ENCODE results near the gene CEMIP2.

DNA sequence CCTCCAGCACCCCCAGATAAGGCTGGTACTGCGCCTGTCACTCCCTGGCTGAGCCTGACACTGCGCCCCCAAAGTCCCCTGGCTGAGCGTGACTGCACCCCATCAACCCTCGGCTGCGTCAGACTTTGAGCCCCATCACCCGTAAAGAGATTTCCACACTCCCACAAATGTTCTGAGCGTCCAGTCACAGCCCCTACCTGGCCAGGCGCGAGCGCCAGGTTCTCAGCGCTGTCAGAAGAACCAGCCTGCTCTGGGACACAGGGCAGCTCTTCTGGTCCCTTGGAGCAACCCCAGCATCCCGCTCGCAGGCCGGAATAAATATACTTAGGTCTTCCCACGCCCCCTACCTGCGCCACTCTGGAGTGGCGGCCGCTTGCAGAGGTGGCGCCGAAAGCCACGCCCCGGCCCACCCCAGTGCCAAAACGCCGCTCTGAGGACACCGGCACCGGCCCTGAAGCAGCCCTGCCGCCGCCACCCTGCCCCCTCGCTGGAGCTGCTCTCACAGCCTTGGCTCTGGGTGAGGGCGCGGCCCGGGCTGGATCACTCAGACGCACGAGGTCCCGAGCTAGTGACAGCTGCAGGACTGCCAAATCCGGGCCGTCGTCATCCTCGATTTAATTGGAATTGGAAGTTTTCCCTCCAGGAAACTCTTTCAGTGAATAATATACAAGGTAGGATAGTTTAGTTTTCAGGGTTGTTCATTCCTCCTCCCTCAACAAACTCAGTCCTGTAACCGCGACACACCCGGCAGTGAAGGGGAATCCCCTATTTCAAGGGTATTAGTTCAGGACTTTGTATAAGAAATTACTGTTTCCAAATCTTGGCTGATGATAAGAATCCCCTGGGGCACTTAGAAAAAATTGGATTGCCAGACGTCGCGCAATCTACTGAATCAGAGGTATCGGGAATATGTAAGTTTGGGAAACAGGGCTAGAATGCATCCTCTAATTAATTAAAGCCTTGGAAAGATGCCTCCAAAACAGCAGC is 1.2 kb upstream of the CEMIP2 start:
- TF ChIP-seq, protein P1, sequence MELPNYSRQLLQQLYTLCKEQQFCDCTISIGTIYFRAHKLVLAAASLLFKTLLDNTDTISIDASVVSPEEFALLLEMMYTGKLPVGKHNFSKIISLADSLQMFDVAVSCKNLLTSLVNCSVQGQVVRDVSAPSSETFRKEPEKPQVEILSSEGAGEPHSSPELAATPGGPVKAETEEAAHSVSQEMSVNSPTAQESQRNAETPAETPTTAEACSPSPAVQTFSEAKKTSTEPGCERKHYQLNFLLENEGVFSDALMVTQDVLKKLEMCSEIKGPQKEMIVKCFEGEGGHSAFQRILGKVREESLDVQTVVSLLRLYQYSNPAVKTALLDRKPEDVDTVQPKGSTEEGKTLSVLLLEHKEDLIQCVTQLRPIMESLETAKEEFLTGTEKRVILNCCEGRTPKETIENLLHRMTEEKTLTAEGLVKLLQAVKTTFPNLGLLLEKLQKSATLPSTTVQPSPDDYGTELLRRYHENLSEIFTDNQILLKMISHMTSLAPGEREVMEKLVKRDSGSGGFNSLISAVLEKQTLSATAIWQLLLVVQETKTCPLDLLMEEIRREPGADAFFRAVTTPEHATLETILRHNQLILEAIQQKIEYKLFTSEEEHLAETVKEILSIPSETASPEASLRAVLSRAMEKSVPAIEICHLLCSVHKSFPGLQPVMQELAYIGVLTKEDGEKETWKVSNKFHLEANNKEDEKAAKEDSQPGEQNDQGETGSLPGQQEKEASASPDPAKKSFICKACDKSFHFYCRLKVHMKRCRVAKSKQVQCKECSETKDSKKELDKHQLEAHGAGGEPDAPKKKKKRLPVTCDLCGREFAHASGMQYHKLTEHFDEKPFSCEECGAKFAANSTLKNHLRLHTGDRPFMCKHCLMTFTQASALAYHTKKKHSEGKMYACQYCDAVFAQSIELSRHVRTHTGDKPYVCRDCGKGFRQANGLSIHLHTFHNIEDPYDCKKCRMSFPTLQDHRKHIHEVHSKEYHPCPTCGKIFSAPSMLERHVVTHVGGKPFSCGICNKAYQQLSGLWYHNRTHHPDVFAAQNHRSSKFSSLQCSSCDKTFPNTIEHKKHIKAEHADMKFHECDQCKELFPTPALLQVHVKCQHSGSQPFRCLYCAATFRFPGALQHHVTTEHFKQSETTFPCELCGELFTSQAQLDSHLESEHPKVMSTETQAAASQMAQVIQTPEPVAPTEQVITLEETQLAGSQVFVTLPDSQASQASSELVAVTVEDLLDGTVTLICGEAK (IDR thresholded peaks at IDR 0.05) = no peak
- TF ChIP-seq, protein P1 (CRISPR knock-in tag; IDR thresholded peaks at IDR 0.05) = peak; percentile 60; the same call in 1 of the 2 replicates
- TF ChIP-seq MLLT10 (CRISPR knock-in tag; IDR thresholded peaks at IDR 0.05) (no peak), SRF (IDR thresholded peaks at IDR 0.05; ENCODE audit: low read depth, low read length) (no peak), SIN3B (IDR thresholded peaks at IDR 0.05; ENCODE audit: low read length) (no peak), EZH2 (conservative IDR thresholded peaks at IDR 0.05; ENCODE audit: low read depth, low read length) (no peak), PHB2 (IDR thresholded peaks at IDR 0.05; ENCODE audit: partially characterized antibody) (no peak), EP300 (IDR thresholded peaks at IDR 0.05; ENCODE audit: low read depth in 2 of 2, low read length in 2 of 2) (no peak), EP300 (CRISPR knock-in tag; IDR thresholded peaks at IDR 0.05; ENCODE audit: borderline replicate concordance) (no peak), JUND (CRISPR knock-in tag; IDR thresholded peaks at IDR 0.05) (no peak)
- TF ChIP-seq, protein P2, sequence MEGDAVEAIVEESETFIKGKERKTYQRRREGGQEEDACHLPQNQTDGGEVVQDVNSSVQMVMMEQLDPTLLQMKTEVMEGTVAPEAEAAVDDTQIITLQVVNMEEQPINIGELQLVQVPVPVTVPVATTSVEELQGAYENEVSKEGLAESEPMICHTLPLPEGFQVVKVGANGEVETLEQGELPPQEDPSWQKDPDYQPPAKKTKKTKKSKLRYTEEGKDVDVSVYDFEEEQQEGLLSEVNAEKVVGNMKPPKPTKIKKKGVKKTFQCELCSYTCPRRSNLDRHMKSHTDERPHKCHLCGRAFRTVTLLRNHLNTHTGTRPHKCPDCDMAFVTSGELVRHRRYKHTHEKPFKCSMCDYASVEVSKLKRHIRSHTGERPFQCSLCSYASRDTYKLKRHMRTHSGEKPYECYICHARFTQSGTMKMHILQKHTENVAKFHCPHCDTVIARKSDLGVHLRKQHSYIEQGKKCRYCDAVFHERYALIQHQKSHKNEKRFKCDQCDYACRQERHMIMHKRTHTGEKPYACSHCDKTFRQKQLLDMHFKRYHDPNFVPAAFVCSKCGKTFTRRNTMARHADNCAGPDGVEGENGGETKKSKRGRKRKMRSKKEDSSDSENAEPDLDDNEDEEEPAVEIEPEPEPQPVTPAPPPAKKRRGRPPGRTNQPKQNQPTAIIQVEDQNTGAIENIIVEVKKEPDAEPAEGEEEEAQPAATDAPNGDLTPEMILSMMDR (CRISPR knock-in tag; IDR thresholded peaks at IDR 0.05) = peak; percentile 62; the same call in 1 of the 2 replicates
